Measurements from ENCODE around the gene PRKCE. TPM values are rescaled to one million over a fixed set of nuclear protein-coding genes. Genes with fewer than 3 reads are reported as not detected.

PRKCE gene
- total RNA-seq, 4 donors from 2014 or later, result 10.9 to 19.6 (median 14.9) TPM

DNA sequence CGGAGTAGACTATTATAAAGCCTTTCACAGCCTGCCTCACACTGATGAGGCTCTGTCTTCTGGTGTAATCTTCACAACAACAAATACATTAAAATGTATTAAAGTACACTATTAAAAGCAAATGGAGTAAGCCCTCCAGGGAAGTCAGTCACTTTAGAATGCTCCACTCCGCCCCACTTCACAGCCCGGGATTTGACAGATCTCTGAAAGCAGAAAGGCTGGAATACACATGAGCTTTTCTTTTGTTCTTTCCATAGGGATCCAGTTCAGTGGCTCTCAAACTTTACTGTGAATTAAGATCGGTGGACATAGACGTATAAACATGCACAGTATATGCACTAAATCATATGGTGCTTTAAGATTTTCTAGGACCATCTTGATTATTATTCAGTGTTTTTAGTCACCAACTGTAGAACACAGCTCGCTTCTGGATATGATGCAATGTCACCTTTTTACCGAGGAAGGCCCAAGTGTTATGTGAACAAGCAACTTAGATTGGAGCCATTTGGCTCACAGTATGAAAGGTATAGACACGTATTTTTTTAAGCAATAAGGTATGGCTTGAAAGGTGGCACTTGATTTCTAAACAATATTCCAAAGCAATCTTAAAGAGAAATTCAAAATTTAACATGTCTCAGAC is 151.1 kb downstream of the PRKCE start:
- TF ChIP-seq, protein P1, sequence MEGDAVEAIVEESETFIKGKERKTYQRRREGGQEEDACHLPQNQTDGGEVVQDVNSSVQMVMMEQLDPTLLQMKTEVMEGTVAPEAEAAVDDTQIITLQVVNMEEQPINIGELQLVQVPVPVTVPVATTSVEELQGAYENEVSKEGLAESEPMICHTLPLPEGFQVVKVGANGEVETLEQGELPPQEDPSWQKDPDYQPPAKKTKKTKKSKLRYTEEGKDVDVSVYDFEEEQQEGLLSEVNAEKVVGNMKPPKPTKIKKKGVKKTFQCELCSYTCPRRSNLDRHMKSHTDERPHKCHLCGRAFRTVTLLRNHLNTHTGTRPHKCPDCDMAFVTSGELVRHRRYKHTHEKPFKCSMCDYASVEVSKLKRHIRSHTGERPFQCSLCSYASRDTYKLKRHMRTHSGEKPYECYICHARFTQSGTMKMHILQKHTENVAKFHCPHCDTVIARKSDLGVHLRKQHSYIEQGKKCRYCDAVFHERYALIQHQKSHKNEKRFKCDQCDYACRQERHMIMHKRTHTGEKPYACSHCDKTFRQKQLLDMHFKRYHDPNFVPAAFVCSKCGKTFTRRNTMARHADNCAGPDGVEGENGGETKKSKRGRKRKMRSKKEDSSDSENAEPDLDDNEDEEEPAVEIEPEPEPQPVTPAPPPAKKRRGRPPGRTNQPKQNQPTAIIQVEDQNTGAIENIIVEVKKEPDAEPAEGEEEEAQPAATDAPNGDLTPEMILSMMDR (IDR thresholded peaks at IDR 0.05; ENCODE audit: low read depth), result no peak

DNA sequence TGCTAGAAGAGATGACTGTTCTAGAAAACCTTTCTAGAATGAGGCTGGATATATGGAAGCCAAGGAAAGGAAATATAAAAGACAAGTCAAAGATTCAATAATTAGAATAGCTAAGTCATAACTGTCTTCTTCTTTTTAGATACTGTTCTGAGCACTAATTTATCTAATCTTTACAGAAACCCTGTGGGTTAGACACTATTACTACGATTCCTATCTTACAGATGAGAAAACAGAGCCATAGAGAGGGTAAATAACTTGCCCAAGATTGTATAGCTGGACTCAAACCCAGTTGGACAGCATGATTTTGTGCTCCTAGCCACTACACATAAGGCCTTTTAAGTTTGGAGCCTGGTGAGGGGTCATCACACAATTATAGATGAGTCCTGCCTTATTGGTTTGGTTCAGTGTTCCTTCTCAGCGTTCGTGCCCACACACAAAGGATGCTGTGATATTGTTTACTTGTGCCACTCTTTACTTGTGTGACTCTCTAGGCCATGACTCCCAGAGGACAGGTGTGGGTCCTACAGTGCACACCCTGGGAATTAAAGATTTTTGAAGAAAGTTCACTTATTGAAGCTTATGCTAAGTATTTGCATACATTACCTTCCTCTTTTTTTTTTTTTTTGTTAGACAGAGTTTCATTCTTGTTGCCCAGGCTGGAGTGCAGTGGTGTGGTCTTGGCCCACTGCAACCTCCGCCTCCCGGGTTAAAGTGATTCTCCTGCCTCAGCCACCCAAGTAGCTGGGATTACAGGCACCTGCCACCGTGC is 153.7 kb downstream of the PRKCE start:
- TF ChIP-seq, protein P1 (IDR thresholded peaks at IDR 0.05; ENCODE audit: low read depth), result no peak

DNA sequence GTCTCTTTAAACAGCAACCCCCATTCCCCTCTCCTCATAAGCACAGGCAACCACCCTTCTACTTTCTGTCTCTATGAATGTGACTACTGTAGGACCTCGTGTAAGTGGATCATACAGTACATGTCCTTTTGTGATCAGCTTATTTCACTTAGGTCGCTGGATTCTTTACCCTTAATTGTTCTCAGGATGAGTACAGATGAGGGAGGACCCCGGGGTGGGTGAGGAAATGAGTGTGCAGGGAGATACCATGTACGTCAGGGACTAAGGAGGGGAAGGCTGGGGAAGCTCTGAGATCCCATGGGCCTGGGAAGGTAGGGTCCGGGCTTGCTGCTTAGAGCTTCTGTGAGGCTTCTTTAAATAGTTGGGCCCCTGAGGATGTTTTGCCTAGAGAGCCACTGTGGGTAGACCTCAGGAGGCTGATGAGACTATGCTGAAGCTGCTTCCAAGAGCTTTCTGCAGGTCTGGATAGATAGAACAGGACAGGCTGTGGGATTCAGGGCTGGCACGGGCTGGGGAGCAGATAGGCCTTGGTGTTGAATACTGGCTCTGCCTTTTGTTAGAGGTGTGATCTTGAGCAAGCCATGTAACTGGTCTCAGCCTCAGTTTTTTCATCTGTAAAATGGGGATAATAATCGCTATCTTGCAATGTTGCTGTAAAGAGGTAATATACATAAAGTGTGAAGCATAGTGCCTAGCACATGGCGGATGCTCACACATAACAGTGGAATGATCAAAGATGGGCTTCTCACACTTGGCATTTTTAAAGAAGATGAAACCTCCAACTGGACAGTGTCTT is 155.3 kb downstream of the PRKCE start:
- TF ChIP-seq, protein P1 (IDR thresholded peaks at IDR 0.05; ENCODE audit: low read depth), result no peak

DNA sequence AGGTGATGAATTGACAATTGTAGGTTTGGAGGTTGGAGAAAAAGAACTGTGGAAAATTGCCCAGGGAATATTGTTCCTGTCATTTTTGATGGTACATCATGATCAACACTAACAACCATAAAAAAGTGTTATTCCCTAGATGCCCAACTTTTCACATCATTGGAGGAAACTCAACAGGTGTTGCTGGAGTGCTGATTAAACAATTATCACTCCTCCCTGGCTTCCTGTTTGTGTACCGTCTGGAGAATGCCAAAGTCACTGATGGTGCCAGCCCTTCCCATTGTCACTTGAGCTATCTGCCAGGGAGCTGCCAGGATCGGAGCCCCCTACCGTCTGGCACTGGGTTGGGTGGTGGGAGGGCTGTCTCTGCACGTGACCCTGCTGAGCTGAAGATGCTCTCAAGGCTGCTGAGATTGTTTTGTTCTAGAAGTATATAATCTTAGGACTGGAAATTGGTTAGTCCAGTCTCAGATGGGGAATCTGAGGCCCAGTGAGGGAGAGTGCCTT is 156.9 kb downstream of the PRKCE start:
- TF ChIP-seq, protein P1 (IDR thresholded peaks at IDR 0.05; ENCODE audit: low read depth), result no peak

DNA sequence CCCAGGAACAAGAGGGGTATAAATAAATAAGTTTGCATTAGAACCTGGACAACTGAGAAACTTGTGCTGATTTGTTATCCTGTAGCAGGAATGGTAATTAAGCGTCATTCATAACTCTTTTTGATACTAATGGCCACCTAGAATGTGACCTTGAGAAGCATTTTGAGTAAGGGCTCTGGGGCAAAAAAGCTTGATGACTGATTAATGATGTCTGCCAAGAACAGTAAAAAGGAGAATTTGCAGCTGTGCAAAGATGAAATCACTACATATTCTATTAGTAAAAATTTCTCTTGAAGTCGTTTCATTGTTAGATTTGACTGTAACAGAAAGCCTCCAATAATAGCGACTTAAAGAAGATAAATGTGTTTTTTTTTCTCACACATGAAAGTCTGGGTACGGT is 157.7 kb downstream of the PRKCE start:
- TF ChIP-seq, protein P1 (IDR thresholded peaks at IDR 0.05; ENCODE audit: low read depth), result no peak

DNA sequence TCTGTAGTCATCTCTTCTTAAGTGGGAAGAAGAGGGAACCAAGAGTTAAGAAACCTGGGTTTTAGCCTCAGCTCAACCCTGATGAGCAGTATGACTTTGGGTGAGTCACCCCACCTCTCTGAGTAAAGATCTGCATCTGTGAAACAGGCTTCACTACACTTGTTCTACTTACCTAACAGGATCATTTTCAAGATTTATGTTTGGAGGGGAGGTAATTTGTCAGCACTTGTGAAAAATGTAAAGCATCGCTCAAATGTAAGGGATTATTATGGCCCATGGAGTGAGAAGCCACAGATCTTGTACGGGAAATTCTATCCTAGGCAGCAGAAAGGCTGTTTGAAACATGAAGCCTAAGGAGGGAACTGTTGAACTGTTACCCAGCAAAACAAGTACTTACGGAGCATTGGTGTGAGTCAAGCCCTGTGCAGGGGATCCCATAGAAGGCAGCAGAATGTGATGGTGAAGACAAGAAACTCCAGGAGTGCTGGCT is 160.6 kb downstream of the PRKCE start:
- TF ChIP-seq, protein P1 (IDR thresholded peaks at IDR 0.05; ENCODE audit: low read depth), result no peak
